Measurements from ENCODE around the gene CNOT6. TPM values are rescaled to one million over a fixed set of nuclear protein-coding genes. Genes with fewer than 3 reads are reported as not detected.

Gene CNOT6
- total RNA-seq, 1 experiment from 2014 or later: 10.6 TPM

DNA sequence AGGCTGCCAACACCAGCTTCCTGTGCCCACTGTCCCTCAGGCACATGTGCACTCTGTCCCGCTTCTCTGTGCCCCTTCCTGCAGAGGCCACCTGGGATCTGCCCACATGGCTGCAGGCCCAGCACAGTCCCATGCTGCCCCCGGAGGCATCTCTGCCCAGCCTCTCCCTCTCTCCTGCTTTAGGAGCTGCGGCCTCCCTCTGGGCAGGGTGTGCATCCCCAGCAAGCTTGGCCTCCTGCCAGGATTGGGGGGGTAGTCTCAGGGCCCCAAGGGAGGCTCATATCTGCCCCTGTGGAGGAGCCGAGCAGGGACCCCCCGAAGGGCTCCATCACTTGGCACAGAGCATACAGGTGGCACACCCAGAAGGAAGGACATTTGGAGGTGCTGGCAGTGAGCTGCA, 130.4 kb downstream of the CNOT6 start:
- Histone ChIP-seq H3K9ac (ENCODE audit: low read length) (no peak overlapping the region), H3K27ac (ENCODE audit: low read length) (no peak overlapping the region), H3K36me3 (ENCODE audit: low read depth, low read length) (no peaks in the 10 kb centered on the region), H3K9me2 (replicated peaks; ENCODE audit: low read length) (no peaks in the 10 kb centered on the region), H4K20me1 (ENCODE audit: low read length) (no peaks in the 10 kb centered on the region), H3F3A (ENCODE audit: low read length, unreplicated experiment) (no peaks in the 10 kb centered on the region), H3K4me2 (ENCODE audit: low read length) (no peak overlapping the region), H3K9me3 (ENCODE audit: low read length) (no peaks in the 10 kb centered on the region), H3K27me3 (ENCODE audit: low read length) (peaks cover 16% of the 10 kb centered on the region), H3K4me1 (ENCODE audit: insufficient read depth, low read length) (no peaks in the 10 kb centered on the region), H3K79me2 (ENCODE audit: low read length) (no peaks in the 10 kb centered on the region), H2AFZ (ENCODE audit: low read length) (no peak overlapping the region), H3K4me3 (ENCODE audit: low read length) (no peak overlapping the region)
- ChIA-PET POLR2A (ENCODE audit: unreplicated experiment) (no interaction called here), CTCF (no interaction called here)
- ATAC-seq: no peak
- DNase-seq: no peak
- BruUV-seq (replicated peaks): no TSS peak
- no peak for TF ChIP-seq CTCF (conservative IDR thresholded peaks at IDR 0.05; ENCODE audit: low read depth, low read length)
- TF ChIP-seq EZH2phosphoT487 (IDR thresholded peaks at IDR 0.05; ENCODE audit: borderline replicate concordance, low read length): no peak
- TF ChIP-seq EZH2 (IDR thresholded peaks at IDR 0.05; ENCODE audit: low read length, unreplicated experiment): no peak
- intact Hi-C loops (cut with micrococcal nuclease): no loop called here

GRCh38 chr5:180625125-180625790, 131.1 kb downstream of the CNOT6 start:
- Histone ChIP-seq H3K9me3 (ENCODE audit: low read length) (no peaks in the 10 kb centered on the region), H3F3A (ENCODE audit: low read length, unreplicated experiment) (no peaks in the 10 kb centered on the region), H4K20me1 (ENCODE audit: low read length) (no peaks in the 10 kb centered on the region), H3K9ac (ENCODE audit: low read length) (no peak overlapping the region), H3K27me3 (ENCODE audit: low read length) (peaks cover 10% of the 10 kb centered on the region), H3K4me3 (ENCODE audit: low read length) (no peak overlapping the region), H3K4me1 (ENCODE audit: insufficient read depth, low read length) (no peaks in the 10 kb centered on the region), H3K79me2 (ENCODE audit: low read length) (no peaks in the 10 kb centered on the region), H3K27ac (ENCODE audit: low read length) (no peak overlapping the region), H2AFZ (ENCODE audit: low read length) (no peak overlapping the region), H3K4me2 (ENCODE audit: low read length) (no peak overlapping the region), H3K9me2 (replicated peaks; ENCODE audit: low read length) (no peaks in the 10 kb centered on the region), H3K36me3 (ENCODE audit: low read depth, low read length) (no peaks in the 10 kb centered on the region)
- CTCF ChIA-PET: no interaction called here
- no TSS peak for BruUV-seq (replicated peaks)
- DNase-seq (no peak), ATAC-seq (no peak)
- intact Hi-C loops (cut with micrococcal nuclease): no loop called here
- TF ChIP-seq EZH2phosphoT487 (IDR thresholded peaks at IDR 0.05; ENCODE audit: borderline replicate concordance, low read length) (no peak), EZH2 (IDR thresholded peaks at IDR 0.05; ENCODE audit: low read length, unreplicated experiment) (no peak), CTCF (conservative IDR thresholded peaks at IDR 0.05; ENCODE audit: low read depth, low read length) (no peak)
- POLR2A ChIA-PET (ENCODE audit: unreplicated experiment): no interaction called here

DNA sequence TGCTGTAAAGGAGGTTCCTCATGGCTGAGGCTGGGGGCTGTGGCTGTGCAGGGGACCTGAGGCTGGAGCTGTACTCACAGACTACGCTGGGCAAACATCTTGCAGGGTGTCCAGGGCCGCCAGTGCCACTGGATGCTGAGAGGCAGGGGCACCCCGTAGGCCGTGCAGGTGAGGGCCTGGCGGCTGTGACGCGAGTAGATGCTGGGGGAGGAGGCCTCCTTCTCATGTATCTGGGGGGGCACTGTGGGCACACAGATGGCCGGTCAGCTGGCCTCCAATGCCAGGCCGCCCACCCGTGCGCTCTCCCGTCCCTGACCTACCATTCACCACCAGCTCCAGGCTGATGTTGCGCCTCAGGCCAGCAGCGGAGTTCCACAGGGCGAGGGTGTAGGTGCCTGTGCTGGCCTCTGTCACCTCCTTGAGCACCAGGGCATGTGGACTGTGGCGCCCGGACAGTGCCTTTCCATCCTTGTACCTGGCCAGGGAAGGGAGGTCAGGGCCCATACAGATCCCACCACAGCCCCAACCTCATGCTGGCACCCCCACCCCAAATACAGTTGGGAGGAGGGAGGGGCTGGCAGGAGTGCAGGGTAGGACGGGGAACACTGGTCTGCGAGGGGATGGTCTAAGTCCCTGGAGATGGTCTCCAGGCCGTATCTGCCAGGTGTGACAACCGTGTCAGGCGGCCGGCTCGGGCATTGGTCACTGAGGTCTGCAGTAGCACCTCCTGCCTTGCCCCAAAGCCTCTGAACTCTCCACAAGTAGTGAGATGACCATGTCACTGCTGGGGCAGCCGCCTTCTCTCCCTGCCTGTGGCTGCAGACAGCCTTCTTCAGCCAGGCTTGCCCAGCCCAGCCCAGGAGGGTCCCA, 131.8 kb downstream of the CNOT6 start:
- Histone ChIP-seq H3K4me2 (ENCODE audit: low read length) (no peak overlapping the region), H3K9ac (ENCODE audit: low read length) (no peak overlapping the region), H2AFZ (ENCODE audit: low read length) (no peak overlapping the region), H3F3A (ENCODE audit: low read length, unreplicated experiment) (no peaks in the 10 kb centered on the region), H3K9me2 (replicated peaks; ENCODE audit: low read length) (no peaks in the 10 kb centered on the region), H3K9me3 (ENCODE audit: low read length) (no peaks in the 10 kb centered on the region), H3K4me3 (ENCODE audit: low read length) (no peak overlapping the region), H3K36me3 (ENCODE audit: low read depth, low read length) (no peaks in the 10 kb centered on the region), H3K79me2 (ENCODE audit: low read length) (no peaks in the 10 kb centered on the region), H3K27ac (ENCODE audit: low read length) (no peak overlapping the region), H4K20me1 (ENCODE audit: low read length) (no peaks in the 10 kb centered on the region), H3K4me1 (ENCODE audit: insufficient read depth, low read length) (no peaks in the 10 kb centered on the region), H3K27me3 (ENCODE audit: low read length) (peaks cover 2% of the 10 kb centered on the region; the same call in 1 of the 2 replicates)
- no peak for TF ChIP-seq EZH2phosphoT487 (IDR thresholded peaks at IDR 0.05; ENCODE audit: borderline replicate concordance, low read length)
- TF ChIP-seq CTCF (conservative IDR thresholded peaks at IDR 0.05; ENCODE audit: low read depth, low read length): no peak
- no peak for TF ChIP-seq EZH2 (IDR thresholded peaks at IDR 0.05; ENCODE audit: low read length, unreplicated experiment)
- no TSS peak for BruUV-seq (replicated peaks)
- DNase-seq (no peak), ATAC-seq (no peak)
- intact Hi-C loops (cut with micrococcal nuclease): no loop called here
- CTCF ChIA-PET: no interaction called here
- POLR2A ChIA-PET (ENCODE audit: unreplicated experiment): no interaction called here

Measured in PC-3 (cell line).